Ovary (tissue), 9 donors: ENCODE results near the gene SHKBP1. TPM values are rescaled to one million over a fixed set of nuclear protein-coding genes. Genes with fewer than 3 reads are reported as not detected.

Source experiments
- DNase-seq, 5 donors: peaks; one replicate each; pipeline ENCODE4 v3.0.0-alpha.2; 2019 to 2020
- H3K27ac ChIP-seq, 2 donors: fragments of 200-600 bp; one replicate each; pipeline versions ENCODE4 v1.5.1 to v1.8.0; 2019 to 2022
- H3K27me3 ChIP-seq: fragments of 200-600 bp; one replicate; pipeline ENCODE4 v1.8.0; 2022
- H3K36me3 ChIP-seq: fragments of 200-600 bp; sonication (generic); one replicate; pipeline ENCODE4 v1.5.1; 2019
- H3K4me1 ChIP-seq: one replicate; pipeline ENCODE4 v1.8.1; 2013; ENCODE audit warnings: mild to moderate bottlenecking, moderate library complexity; ENCODE audit not compliant: insufficient read depth
- H3K4me3 ChIP-seq: fragments of 200-600 bp; sonication (generic); one replicate; pipeline ENCODE4 v1.5.1; 2017
- H3K9me3 ChIP-seq, 2 donors: fragments of 200-600 bp in 1 of 2; sonication (generic) in 1 of 2; one replicate each; pipeline versions ENCODE4 v1.5.1 to v1.8.1; 2013 to 2019; ENCODE audit warnings: mild to moderate bottlenecking in 1 of 2, moderate library complexity in 1 of 2
- CTCF ChIP-seq, 3 donors: fragments of 450-650 bp in 2 of 3; fragments of 200-600 bp in 1 of 3; IDR thresholded peaks; one replicate each; pipeline versions ENCODE4 v1.5.1 to v1.8.0; 2016 to 2022; ENCODE audit warnings: antibody characterized with exemption in 3 of 3, mild to moderate bottlenecking in 1 of 3
- EP300 ChIP-seq: sonication (generic); formaldehyde crosslinking; IDR thresholded peaks from one replicate; pipeline ENCODE4 v1.6.1; 2017; ENCODE audit warnings: antibody characterized with exemption
- POLR2A ChIP-seq: fragments of 450-650 bp; IDR thresholded peaks from one replicate; pipeline ENCODE4 v1.6.1; 2017; ENCODE audit warnings: antibody characterized with exemption, mild to moderate bottlenecking, moderate library complexity
- WGBS, 3 donors: extraction: QIAGEN DNeasy Blood & Tissue Kit in 1 of 3; methylation state at CpG; one replicate each; pipeline versions ENCODE4 v1.1.5 to v1.1.7; 2013 to 2017; 5-methylcytosine and 5-hydroxymethylcytosine counted together
- intact Hi-C, 4 donors: fragments of 100-400 bp; cut with DNase I; formaldehyde crosslinking; loops; one replicate each; pipeline versions ENCODE4 v1.11.0 to v1.15.1; 2022 to 2023
- polyA plus RNA-seq, 2 donors: library from polyadenylated mRNA; stranded (reverse); fragments of 200-250 nt in 1 of 2; fragments of 350-450 nt in 1 of 2; fragmentation: Illumina TruSeq in 1 of 2; extraction: RNeasy Lipid Tissue Mini Kit (QIAGEN cat#74804) in 1 of 2; gene quantifications; one replicate each; pipeline ENCODE4 v1.2.3, GENCODE V29; 2013 to 2014
- total RNA-seq, 7 donors: library from RNA; depleted of rRNA in 2 of 7; stranded (reverse); fragments of >200 nt in 2 of 7; fragmentation: NEBNext Ultra II Directional in 3 of 7; extraction: Animal tissue kit (Norgen Biotek cat#: 25700) in 3 of 7; gene quantifications; one replicate each; pipeline versions ENCODE4 v1.1.0 to v1.2.4, GENCODE V29; 2016 to 2023
- donor health status: DM: no; HTN: no; CAD: no; lungs with moderate emphysema.
- donor health status: DM: no; HTN: no; CAD: no.
- donor health status: Bipolar disorder and iron deficiency.
- donor health status: DM: yes; HTN: yes; CAD: no.
- donor health status: DM: no; HTN: no; CAD: no.
- donor health status: DM: yes; HTN: yes; CAD: no.

Gene SHKBP1
- total and polyA plus RNA-seq, 9 donors, result 16.3 to 48.7 (median 33.8) TPM

DNA sequence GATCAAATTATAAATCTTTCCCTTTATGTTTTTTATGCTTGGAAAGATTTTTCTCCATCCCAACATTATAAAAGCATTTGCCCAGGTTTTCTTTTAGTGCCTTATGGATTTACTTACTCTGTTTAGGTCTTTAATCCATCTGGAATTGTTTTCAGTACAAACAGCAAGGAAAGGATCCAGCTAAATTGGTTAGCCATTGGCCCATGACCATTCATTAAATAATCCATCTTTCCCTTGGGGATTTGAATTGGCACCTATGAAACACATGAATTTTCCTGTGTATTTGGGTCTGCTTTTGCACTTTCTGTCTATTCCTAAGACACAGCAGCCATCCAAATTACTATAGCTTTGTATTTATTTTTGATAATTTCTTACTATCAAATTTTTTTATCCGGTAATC, 28.8 kb upstream of the SHKBP1 start:
- H3K27ac ChIP-seq, result no peak overlapping the region
- H3K4me3 ChIP-seq, result no peak overlapping the region
- H3K4me1 ChIP-seq, result peaks cover 4% of the 10 kb centered on the region
- intact Hi-C loops, result no loop called here
- TF ChIP-seq EP300 (no peak), CTCF (IDR thresholded peaks at IDR 0.05) (no peak), POLR2A (no peak)
- H3K27me3 ChIP-seq, result no peaks in the 10 kb centered on the region
- no peak for DNase-seq
- no peaks in the 10 kb centered on the region for H3K9me3 ChIP-seq
- 83 to 97% (median 89%) methylated on average over 1 of the region's 1 CpG for WGBS, 3 donors
- no peaks in the 10 kb centered on the region for H3K36me3 ChIP-seq

- Histone ChIP-seq H3K4me1 (no peaks in the 10 kb centered on the region), H3K9me3 (no peaks in the 10 kb centered on the region), H3K36me3 (no peaks in the 10 kb centered on the region), H3K4me3 (no peak overlapping the region), H3K27me3 (no peaks in the 10 kb centered on the region), H3K27ac (no peak overlapping the region)
- WGBS, 3 donors, result 10 to 11% (median 10%) methylated on average over 32 to 43 of the region's 43 CpGs
- DNase-seq, result peak in 4 of 5 donors; percentile 42 to 69 (median 56)
- TF ChIP-seq EP300 (no peak), CTCF (IDR thresholded peaks at IDR 0.05) (peak in 1 of 3 donors; percentile 14), POLR2A (no peak)
- intact Hi-C loops, result no loop called here
Observed at GRCh38 chr19:40549007-40549708, 27.5 kb upstream of the SHKBP1 start.

- no peak overlapping the region for H3K27ac ChIP-seq
- no peaks in the 10 kb centered on the region for H3K36me3 ChIP-seq
- no peaks in the 10 kb centered on the region for H3K27me3 ChIP-seq
- H3K4me1 ChIP-seq, result no peaks in the 10 kb centered on the region
- 88 to 92% (median 89%) methylated on average over 4 of the region's 4 CpGs for WGBS, 3 donors
- no peak overlapping the region for H3K4me3 ChIP-seq
- intact Hi-C loops, result no loop called here
- no peak for DNase-seq
- TF ChIP-seq CTCF (IDR thresholded peaks at IDR 0.05) (no peak), EP300 (no peak), POLR2A (no peak)
- no peaks in the 10 kb centered on the region for H3K9me3 ChIP-seq
Observed at GRCh38 chr19:40550951-40551350, 25.7 kb upstream of the SHKBP1 start.

- no peaks in the 10 kb centered on the region for H3K4me1 ChIP-seq
- H3K27ac ChIP-seq, result no peak overlapping the region
- 86 to 93% (median 92%) methylated on average over 3 of the region's 3 CpGs for WGBS, 3 donors
- H3K27me3 ChIP-seq, result no peaks in the 10 kb centered on the region
- no peak overlapping the region for H3K4me3 ChIP-seq
- no peak for DNase-seq
- H3K36me3 ChIP-seq, result no peaks in the 10 kb centered on the region
- TF ChIP-seq EP300 (no peak), CTCF (IDR thresholded peaks at IDR 0.05) (no peak), POLR2A (no peak)
- H3K9me3 ChIP-seq, result no peaks in the 10 kb centered on the region
- intact Hi-C loops, result no loop called here
Observed at GRCh38 chr19:40552848-40553247, 23.8 kb upstream of the SHKBP1 start.
